OCI-LY1 (cell line): Measurements from ENCODE around the gene HLA-DOA.

Experiments
- CTCF ChIP-seq: fragments of 200-600 bp; sonication (generic), shearing (Covaris generic); IDR thresholded peaks from 2 replicates; pipeline ENCODE4 v1.5.1; 2017; ENCODE audit warnings: mild to moderate bottlenecking, antibody characterized with exemption, low read length, moderate library complexity, mixed read lengths
- EZH2 ChIP-seq: fragments of 200-600 bp; sonication (generic), shearing (Covaris generic); IDR thresholded peaks from 2 replicates; pipeline ENCODE4 v1.8.0; 2017; ENCODE audit warnings: borderline replicate concordance, mixed run types, mild to moderate bottlenecking, antibody characterized with exemption, low read length, moderate library complexity, mixed read lengths

- TF ChIP-seq CTCF (no peak), EZH2 (no peak)
Measured at GRCh38 chr6:33024521-33024920, 15.1 kb upstream of the HLA-DOA start.
